ENCODE results near the gene SPTLC2. TPM values are rescaled to one million over a fixed set of nuclear protein-coding genes. Genes with fewer than 3 reads are reported as not detected.

SPTLC2 gene
- total RNA-seq, 1 experiment from 2014 or later: 44.7 TPM

DNA sequence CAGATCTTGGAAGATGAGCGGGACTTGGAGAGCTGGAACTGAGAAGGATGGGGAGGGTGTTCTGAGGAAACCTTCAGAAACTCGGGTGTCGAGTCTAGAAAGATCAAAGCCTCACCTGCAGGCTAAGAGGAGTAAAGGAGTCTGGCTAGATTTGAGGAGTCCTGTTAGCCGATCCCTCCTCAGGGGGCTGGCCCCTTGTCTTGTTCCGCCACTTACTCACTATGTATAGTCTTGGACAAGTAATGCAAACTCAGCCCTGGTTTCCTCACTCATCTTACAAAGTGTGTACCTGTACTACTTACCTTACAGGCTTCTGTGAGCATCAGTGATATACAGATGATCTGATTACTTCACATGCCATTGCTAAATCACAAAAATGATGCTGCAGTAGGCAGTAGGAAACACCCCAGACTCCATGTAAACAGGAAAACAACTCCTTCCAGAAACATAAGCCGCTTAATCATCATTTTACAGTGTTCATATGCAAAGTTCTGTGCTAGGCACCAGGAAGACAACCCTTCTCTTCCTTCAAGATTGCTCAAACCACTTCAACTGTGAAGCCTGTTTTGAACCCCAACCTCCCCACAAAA, 2.0 kb upstream of the SPTLC2 start:
- RAD21 ChIA-PET (ENCODE audit: low non-redundant PET in 1 of 2, low total read pairs in 2 of 2, uncharacterized antibody in 2 of 2, unreplicated experiment in 2 of 2): no interaction called here
- ATAC-seq (no peak), DNase-seq (ENCODE audit: low read depth, low spot score) (no peak)
- H3K9ac ChIP-seq (ENCODE audit: low read length): no peak overlapping the region
- POLR2A ChIA-PET: no interaction called here
- no peak overlapping the region for H3K27ac ChIP-seq (ENCODE audit: low read depth, low read length)
- H3K9me2 ChIP-seq (ENCODE audit: insufficient read depth): no peaks in the 10 kb centered on the region
- peaks cover 24% of the 10 kb centered on the region for H3K79me2 ChIP-seq (ENCODE audit: insufficient read depth, low read length)
- no peak overlapping the region for H3K4me3 ChIP-seq (replicated peaks in 1 of 2; ENCODE audit: low read depth in 1 of 2, low read length in 2 of 2)
- intact Hi-C loops (cut with micrococcal nuclease): no loop called here
- H3K4me2 ChIP-seq (ENCODE audit: low read length): no peak overlapping the region
- CTCF ChIA-PET: no interaction called here
- H2AFZ ChIP-seq (ENCODE audit: low read depth, low read length, poor library complexity, severe bottlenecking): no peak overlapping the region
- no peaks in the 10 kb centered on the region for H3K36me3 ChIP-seq (ENCODE audit: control insufficient read depth in 1 of 2, insufficient read depth in 2 of 2, low read length in 2 of 2)
- no peaks in the 10 kb centered on the region for H3K27me3 ChIP-seq (ENCODE audit: insufficient read depth, low read length)
- H3K4me1 ChIP-seq (ENCODE audit: control insufficient read depth in 1 of 2, insufficient read depth in 2 of 2, low read length in 2 of 2): peaks cover 6 to 29% of the 10 kb centered on the region in 2 experiments
- TF ChIP-seq EZH2phosphoT487 (IDR thresholded peaks at IDR 0.05; ENCODE audit: borderline replicate concordance) (no peak), ZNF274 (IDR thresholded peaks at IDR 0.05; ENCODE audit: low read depth, low read length) (no peak), EZH2 (IDR thresholded peaks at IDR 0.05) (no peak), SIN3A (IDR thresholded peaks at IDR 0.05; ENCODE audit: low read depth) (no peak), POLR2AphosphoS5 (IDR thresholded peaks at IDR 0.05; ENCODE audit: low read depth, low read length) (no peak), SRF (IDR thresholded peaks at IDR 0.05; ENCODE audit: low read depth) (no peak), RAD21 (IDR thresholded peaks at IDR 0.05; ENCODE audit: low read depth) (no peak), POLR2A (IDR thresholded peaks at IDR 0.05; ENCODE audit: borderline replicate concordance, extremely low read depth, insufficient read depth, insufficient read length) (no peak), ZFX (IDR thresholded peaks at IDR 0.05) (no peak), CEBPB (IDR thresholded peaks at IDR 0.05; ENCODE audit: low read depth) (no peak), TCF7L2 (IDR thresholded peaks at IDR 0.05; ENCODE audit: borderline replicate concordance, extremely low read depth, insufficient read depth, insufficient read length) (no peak)
- TF ChIP-seq, protein P1, sequence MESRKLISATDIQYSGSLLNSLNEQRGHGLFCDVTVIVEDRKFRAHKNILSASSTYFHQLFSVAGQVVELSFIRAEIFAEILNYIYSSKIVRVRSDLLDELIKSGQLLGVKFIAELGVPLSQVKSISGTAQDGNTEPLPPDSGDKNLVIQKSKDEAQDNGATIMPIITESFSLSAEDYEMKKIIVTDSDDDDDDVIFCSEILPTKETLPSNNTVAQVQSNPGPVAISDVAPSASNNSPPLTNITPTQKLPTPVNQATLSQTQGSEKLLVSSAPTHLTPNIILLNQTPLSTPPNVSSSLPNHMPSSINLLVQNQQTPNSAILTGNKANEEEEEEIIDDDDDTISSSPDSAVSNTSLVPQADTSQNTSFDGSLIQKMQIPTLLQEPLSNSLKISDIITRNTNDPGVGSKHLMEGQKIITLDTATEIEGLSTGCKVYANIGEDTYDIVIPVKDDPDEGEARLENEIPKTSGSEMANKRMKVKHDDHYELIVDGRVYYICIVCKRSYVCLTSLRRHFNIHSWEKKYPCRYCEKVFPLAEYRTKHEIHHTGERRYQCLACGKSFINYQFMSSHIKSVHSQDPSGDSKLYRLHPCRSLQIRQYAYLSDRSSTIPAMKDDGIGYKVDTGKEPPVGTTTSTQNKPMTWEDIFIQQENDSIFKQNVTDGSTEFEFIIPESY (IDR thresholded peaks at IDR 0.05; ENCODE audit: extremely low read depth, insufficient replicate concordance, low read length): no peak
- TF ChIP-seq, protein P2, sequence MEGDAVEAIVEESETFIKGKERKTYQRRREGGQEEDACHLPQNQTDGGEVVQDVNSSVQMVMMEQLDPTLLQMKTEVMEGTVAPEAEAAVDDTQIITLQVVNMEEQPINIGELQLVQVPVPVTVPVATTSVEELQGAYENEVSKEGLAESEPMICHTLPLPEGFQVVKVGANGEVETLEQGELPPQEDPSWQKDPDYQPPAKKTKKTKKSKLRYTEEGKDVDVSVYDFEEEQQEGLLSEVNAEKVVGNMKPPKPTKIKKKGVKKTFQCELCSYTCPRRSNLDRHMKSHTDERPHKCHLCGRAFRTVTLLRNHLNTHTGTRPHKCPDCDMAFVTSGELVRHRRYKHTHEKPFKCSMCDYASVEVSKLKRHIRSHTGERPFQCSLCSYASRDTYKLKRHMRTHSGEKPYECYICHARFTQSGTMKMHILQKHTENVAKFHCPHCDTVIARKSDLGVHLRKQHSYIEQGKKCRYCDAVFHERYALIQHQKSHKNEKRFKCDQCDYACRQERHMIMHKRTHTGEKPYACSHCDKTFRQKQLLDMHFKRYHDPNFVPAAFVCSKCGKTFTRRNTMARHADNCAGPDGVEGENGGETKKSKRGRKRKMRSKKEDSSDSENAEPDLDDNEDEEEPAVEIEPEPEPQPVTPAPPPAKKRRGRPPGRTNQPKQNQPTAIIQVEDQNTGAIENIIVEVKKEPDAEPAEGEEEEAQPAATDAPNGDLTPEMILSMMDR (IDR thresholded peaks at IDR 0.05 in 2 of 3, conservative IDR thresholded peaks at IDR 0.05 in 1 of 3; ENCODE audit: borderline replicate concordance in 1 of 3, insufficient read depth in 1 of 3, low read depth in 2 of 3, low read length in 2 of 3): no peak
- TF ChIP-seq, protein P3, sequence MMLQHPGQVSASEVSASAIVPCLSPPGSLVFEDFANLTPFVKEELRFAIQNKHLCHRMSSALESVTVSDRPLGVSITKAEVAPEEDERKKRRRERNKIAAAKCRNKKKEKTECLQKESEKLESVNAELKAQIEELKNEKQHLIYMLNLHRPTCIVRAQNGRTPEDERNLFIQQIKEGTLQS (IDR thresholded peaks at IDR 0.05): no peak
- no TSS peak for BruUV-seq (replicated peaks)
- no peaks in the 10 kb centered on the region for H4K20me1 ChIP-seq (ENCODE audit: insufficient read depth)
- H3K9me3 ChIP-seq (ENCODE audit: control insufficient read depth in 1 of 2, insufficient read depth in 1 of 2, low read depth in 1 of 2, low read length in 2 of 2): no peaks in the 10 kb centered on the region
